SU-DHL-6 (cell line): ENCODE data around the gene SASS6.

Source experiments
- H2AFZ ChIP-seq: fragments of 200-600 bp; sonication (generic); 2 replicates; pipeline ENCODE4 v1.6.1; 2014; ENCODE audit warnings: low read depth, mild to moderate bottlenecking, moderate library complexity, mixed read lengths, antibody characterized with exemption, low read length; ENCODE audit not compliant: severe bottlenecking
- H3F3A ChIP-seq: fragments of 200-600 bp; shearing (Covaris generic); 2 replicates; pipeline ENCODE4 v1.6.0; 2016; ENCODE audit warnings: antibody characterized with exemption, mild to moderate bottlenecking; ENCODE audit not compliant: insufficient read depth
- H3K27ac ChIP-seq: fragments of 200-600 bp; sonication (generic); 2 replicates; pipeline ENCODE4 v1.5.1; 2016; ENCODE audit warnings: low read depth, mild to moderate bottlenecking, low read length, moderate library complexity, mixed read lengths
- H3K27me3 ChIP-seq: fragments of 200-600 bp; sonication (generic), shearing (Covaris generic); 2 replicates; pipeline ENCODE4 v1.6.0; 2014; ENCODE audit warnings: mild to moderate bottlenecking, low read length
- H3K36me3 ChIP-seq: fragments of 200-600 bp; sonication (generic); 2 replicates; pipeline ENCODE4 v1.6.1; 2014; ENCODE audit warnings: mild to moderate bottlenecking, low read length, mixed read lengths
- H3K4me2 ChIP-seq: fragments of 300-600, 200-600 bp; shearing (Covaris generic), sonication (generic); 2 replicates; pipeline ENCODE4 v1.6.0; 2014; ENCODE audit warnings: low read length, low read depth, mild to moderate bottlenecking; ENCODE audit not compliant: poor library complexity, severe bottlenecking
- H3K4me3 ChIP-seq: fragments of 200-600 bp; sonication (generic); 2 replicates; pipeline ENCODE4 v1.5.1; 2014; ENCODE audit warnings: antibody characterized with exemption, low read length, mild to moderate bottlenecking, mixed read lengths; ENCODE audit not compliant: insufficient read depth, poor library complexity, severe bottlenecking
- H3K79me2 ChIP-seq: fragments of 200-600 bp; sonication (generic); 2 replicates; pipeline ENCODE4 v1.6.1; 2014; ENCODE audit warnings: mild to moderate bottlenecking, low read length, moderate library complexity; ENCODE audit not compliant: insufficient read depth
- H3K9ac ChIP-seq: fragments of 200-600 bp; sonication (generic); 2 replicates; pipeline ENCODE4 v1.7.0; 2014; ENCODE audit warnings: mild to moderate bottlenecking, low read length
- H3K9me2 ChIP-seq: fragments of 200-600 bp; sonication (generic); replicated peaks from 2 replicates; pipeline ENCODE4 v1.6.1; 2014; ENCODE audit warnings: low read length; ENCODE audit not compliant: insufficient read depth
- H3K9me3 ChIP-seq: fragments of 200-600 bp; sonication (generic); 2 replicates; pipeline ENCODE4 v1.6.1; 2014; ENCODE audit warnings: low read length, mixed read lengths; ENCODE audit not compliant: insufficient read depth
- H4K20me1 ChIP-seq: fragments of 200-600 bp; sonication (generic); 2 replicates; pipeline ENCODE4 v1.6.1; 2014; ENCODE audit warnings: low read depth, mild to moderate bottlenecking, antibody characterized with exemption, low read length, moderate library complexity, mixed read lengths
- CTCF ChIP-seq: fragments of 200-600 bp; sonication (generic); IDR thresholded peaks from one replicate; pipeline ENCODE4 v1.5.1; 2017; ENCODE audit warnings: antibody characterized with exemption, mild to moderate bottlenecking, low read length, moderate library complexity; ENCODE audit not compliant: insufficient read depth, poor library complexity, severe bottlenecking
- EZH2phosphoT487 ChIP-seq: fragments of 200-600 bp; sonication (generic), shearing (Covaris generic); conservative IDR thresholded peaks from 2 replicates; pipeline ENCODE4 v1.6.1; 2018; ENCODE audit warnings: mild to moderate bottlenecking, antibody characterized with exemption, low read length, moderate library complexity, mixed read lengths

The SASS6 gene

GRCh38 chr1:100131623-100132022 is 1.1 kb downstream of the SASS6 start:
- Histone ChIP-seq H3F3A (no peaks in the 10 kb centered on the region; the same call in 1 of the 2 replicates), H2AFZ (no peak overlapping the region), H3K9me3 (no peaks in the 10 kb centered on the region), H3K36me3 (no peaks in the 10 kb centered on the region; the same call in 1 of the 2 replicates), H3K27me3 (no peaks in the 10 kb centered on the region), H3K27ac (no peak overlapping the region), H3K4me2 (peak overlapping the region; percentile 66), H3K9me2 (no peaks in the 10 kb centered on the region), H3K9ac (peak overlapping the region; percentile 88), H4K20me1 (peaks cover 5% of the 10 kb centered on the region; the same call in 1 of the 2 replicates), H3K79me2 (peaks cover 89% of the 10 kb centered on the region), H3K4me3 (peak overlapping the region; percentile 88)
- no peak for TF ChIP-seq CTCF
- no peak for TF ChIP-seq EZH2phosphoT487

GRCh38 chr1:100130552-100131077 is 2.1 kb downstream of the SASS6 start:
- Histone ChIP-seq H3K9ac (no peak overlapping the region), H3K4me3 (no peak overlapping the region), H3K4me2 (peak overlapping the region; percentile 66)

GRCh38 chr1:100127226-100127625 is 5.5 kb downstream of the SASS6 start:
- H3K79me2 ChIP-seq = peaks cover 78% of the 10 kb centered on the region

More at GRCh38 chr1:100130552-100131077, 2.1 kb downstream of the SASS6 start:
- Histone ChIP-seq H3K27ac (no peak overlapping the region), H3K9me2 (no peaks in the 10 kb centered on the region), H3F3A (no peaks in the 10 kb centered on the region; the same call in 1 of the 2 replicates), H4K20me1 (peaks cover 5% of the 10 kb centered on the region; the same call in 1 of the 2 replicates), H3K9me3 (no peaks in the 10 kb centered on the region), H3K79me2 (peaks cover 95% of the 10 kb centered on the region), H3K36me3 (peaks cover 3% of the 10 kb centered on the region; the same call in 1 of the 2 replicates), H2AFZ (no peak overlapping the region), H3K27me3 (no peaks in the 10 kb centered on the region)
- no peak for TF ChIP-seq CTCF
- TF ChIP-seq EZH2phosphoT487 = no peak

More at GRCh38 chr1:100127226-100127625, 5.5 kb downstream of the SASS6 start:
- Histone ChIP-seq H3K9ac (no peak overlapping the region), H4K20me1 (peaks cover 10% of the 10 kb centered on the region; the same call in 1 of the 2 replicates), H3K36me3 (peaks cover 10% of the 10 kb centered on the region), H3K9me3 (no peaks in the 10 kb centered on the region), H2AFZ (no peak overlapping the region), H3F3A (0 out of 2 replicates have a peak, but pooled peaks cover 4% of the 10 kb centered on the region), H3K4me3 (no peak overlapping the region), H3K9me2 (no peaks in the 10 kb centered on the region), H3K27me3 (no peaks in the 10 kb centered on the region), H3K27ac (no peak overlapping the region), H3K4me2 (no peak overlapping the region)
- TF ChIP-seq EZH2phosphoT487 (no peak), CTCF (no peak)
